Fibroblast of lung (primary cell): ENCODE measurements around the gene SRCIN1.

Source experiments
- EZH2 ChIP-seq: IDR thresholded peaks from 2 replicates; pipeline ENCODE4 v1.5.1; 2012; ENCODE audit warnings: low read length, control low read depth, mild to moderate bottlenecking; ENCODE audit errors: missing control alignments
- TF ChIP-seq, protein P1 (sequence below), 2 donors: IDR thresholded peaks in 1 of 2; conservative IDR thresholded peaks in 1 of 2; 1 replicate in 1 of 2; 2 replicates in 1 of 2; pipeline ENCODE4 v1.5.1; 2011 to 2012; ENCODE audit warnings: low read length in 2 of 2, control low read depth in 1 of 2, inconsistent platforms in 1 of 2, low read depth in 1 of 2, mild to moderate bottlenecking in 1 of 2

DNA sequence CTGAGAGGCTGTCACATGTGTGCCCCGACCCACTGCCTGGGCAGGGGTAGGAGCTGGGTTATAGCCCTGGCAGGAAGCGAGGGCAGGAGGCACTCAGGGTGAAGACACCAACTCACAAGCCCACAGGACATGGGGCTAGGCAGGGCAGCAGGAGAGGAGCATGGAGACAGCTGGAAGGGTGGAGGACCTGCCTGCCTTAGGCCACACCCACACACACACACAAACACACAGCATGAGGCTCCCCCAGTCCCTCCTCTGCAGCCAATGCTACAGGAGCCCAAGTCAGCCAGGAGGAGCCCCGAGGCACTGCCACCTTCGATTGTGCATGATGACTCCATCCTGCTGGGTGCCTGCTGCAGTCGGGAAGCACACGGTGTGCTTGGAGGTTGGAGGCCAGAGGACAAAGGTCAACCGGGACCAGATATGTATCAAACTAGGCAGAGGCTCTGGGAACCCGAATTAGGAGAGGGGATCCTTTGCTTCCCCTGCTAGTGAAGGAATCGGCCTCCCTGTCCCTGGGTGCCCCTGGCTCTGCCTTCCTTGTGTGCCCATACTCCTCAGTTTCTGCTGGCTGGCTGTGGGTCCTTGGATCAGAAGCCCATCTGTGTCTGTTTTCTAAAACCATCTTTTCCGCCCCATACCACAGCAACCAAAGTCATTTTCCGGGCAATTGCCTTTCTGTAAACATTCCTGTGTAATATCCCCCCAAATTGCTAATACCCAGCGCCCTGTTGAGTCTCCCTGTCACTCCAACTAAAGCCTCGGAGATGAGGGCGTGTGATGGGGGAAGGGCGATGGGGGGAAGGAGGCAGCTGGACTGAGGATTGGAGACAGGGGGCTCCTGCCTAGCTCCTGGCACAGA lies 20.5 kb downstream of the SRCIN1 start:
- TF ChIP-seq, protein P1, sequence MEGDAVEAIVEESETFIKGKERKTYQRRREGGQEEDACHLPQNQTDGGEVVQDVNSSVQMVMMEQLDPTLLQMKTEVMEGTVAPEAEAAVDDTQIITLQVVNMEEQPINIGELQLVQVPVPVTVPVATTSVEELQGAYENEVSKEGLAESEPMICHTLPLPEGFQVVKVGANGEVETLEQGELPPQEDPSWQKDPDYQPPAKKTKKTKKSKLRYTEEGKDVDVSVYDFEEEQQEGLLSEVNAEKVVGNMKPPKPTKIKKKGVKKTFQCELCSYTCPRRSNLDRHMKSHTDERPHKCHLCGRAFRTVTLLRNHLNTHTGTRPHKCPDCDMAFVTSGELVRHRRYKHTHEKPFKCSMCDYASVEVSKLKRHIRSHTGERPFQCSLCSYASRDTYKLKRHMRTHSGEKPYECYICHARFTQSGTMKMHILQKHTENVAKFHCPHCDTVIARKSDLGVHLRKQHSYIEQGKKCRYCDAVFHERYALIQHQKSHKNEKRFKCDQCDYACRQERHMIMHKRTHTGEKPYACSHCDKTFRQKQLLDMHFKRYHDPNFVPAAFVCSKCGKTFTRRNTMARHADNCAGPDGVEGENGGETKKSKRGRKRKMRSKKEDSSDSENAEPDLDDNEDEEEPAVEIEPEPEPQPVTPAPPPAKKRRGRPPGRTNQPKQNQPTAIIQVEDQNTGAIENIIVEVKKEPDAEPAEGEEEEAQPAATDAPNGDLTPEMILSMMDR (conservative IDR thresholded peaks at IDR 0.05 in 1 of 2, IDR thresholded peaks at IDR 0.05 in 1 of 2; ENCODE audit: low read depth in 1 of 2, low read length in 2 of 2), result no peak
- TF ChIP-seq EZH2, result no peak
